Measurements from ENCODE around the gene HERC4. TPM values are rescaled to one million over a fixed set of nuclear protein-coding genes. Genes with fewer than 3 reads are reported as not detected.

Gene HERC4
- total RNA-seq, 1 donor from 2014 or later: 41.6 TPM

DNA sequence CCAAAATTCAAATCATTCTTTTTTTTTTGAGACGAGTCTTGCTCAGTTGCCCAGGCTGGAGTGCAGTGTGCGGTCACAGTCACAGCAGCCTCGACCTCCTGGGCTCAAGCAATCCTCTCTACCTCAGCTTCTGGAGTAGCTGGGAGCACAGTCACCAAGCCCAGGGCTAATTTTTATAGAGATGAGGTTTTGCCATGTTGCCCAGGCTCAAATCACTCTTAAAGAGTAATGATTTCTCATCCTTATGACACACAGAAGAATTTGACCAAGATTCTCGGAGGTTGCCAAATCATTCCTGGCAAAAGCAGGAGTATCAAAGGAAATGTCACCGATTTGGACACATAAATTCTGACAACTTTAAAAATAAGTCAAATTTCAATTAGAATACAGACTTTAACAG lies 151.5 kb downstream of the HERC4 start:
- Mint-ChIP-seq H3K9me3 (ENCODE audit: low read depth) (no peaks in the 10 kb centered on the region), H3K27ac (ENCODE audit: unreplicated experiment) (no peak overlapping the region), H3K4me3 (ENCODE audit: unreplicated experiment) (no peak overlapping the region), H3K36me3 (ENCODE audit: low read depth) (peaks cover 14% of the 10 kb centered on the region), H3K27me3 (ENCODE audit: low read depth) (no peaks in the 10 kb centered on the region), H3K4me1 (ENCODE audit: low read depth) (peaks cover 5% of the 10 kb centered on the region)
- TF ChIP-seq, protein P1, sequence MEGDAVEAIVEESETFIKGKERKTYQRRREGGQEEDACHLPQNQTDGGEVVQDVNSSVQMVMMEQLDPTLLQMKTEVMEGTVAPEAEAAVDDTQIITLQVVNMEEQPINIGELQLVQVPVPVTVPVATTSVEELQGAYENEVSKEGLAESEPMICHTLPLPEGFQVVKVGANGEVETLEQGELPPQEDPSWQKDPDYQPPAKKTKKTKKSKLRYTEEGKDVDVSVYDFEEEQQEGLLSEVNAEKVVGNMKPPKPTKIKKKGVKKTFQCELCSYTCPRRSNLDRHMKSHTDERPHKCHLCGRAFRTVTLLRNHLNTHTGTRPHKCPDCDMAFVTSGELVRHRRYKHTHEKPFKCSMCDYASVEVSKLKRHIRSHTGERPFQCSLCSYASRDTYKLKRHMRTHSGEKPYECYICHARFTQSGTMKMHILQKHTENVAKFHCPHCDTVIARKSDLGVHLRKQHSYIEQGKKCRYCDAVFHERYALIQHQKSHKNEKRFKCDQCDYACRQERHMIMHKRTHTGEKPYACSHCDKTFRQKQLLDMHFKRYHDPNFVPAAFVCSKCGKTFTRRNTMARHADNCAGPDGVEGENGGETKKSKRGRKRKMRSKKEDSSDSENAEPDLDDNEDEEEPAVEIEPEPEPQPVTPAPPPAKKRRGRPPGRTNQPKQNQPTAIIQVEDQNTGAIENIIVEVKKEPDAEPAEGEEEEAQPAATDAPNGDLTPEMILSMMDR (IDR thresholded peaks at IDR 0.05): no peak
- no peak for DNase-seq (ENCODE audit: low spot score)

DNA sequence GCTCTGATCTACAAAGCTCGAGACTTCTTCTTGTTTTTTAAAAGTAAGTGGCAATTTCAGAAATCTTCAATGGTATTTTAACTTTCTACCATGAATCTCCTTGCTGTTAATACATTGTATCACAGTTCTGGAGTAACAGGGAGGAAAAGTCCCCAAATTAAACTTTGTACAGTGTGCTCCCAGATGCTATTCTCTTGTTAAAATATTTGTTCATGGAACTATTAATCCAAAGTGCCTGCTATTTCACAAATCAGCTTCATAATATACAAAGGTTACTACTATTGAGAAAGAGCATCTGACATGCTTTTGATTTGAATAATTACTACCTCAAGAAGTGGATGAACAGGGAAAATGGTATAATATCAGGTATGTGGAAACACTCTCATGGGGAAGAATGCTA lies 154.0 kb downstream of the HERC4 start:
- no peak overlapping the region for H3K27ac Mint-ChIP-seq (ENCODE audit: unreplicated experiment)
- peaks cover 11% of the 10 kb centered on the region for H3K36me3 Mint-ChIP-seq (ENCODE audit: low read depth)
- H3K27me3 Mint-ChIP-seq (ENCODE audit: low read depth): no peaks in the 10 kb centered on the region
- no peaks in the 10 kb centered on the region for H3K9me3 Mint-ChIP-seq (ENCODE audit: low read depth)
- TF ChIP-seq, protein P1 (IDR thresholded peaks at IDR 0.05): no peak
- DNase-seq (ENCODE audit: low spot score): no peak
- H3K4me3 Mint-ChIP-seq (ENCODE audit: unreplicated experiment): no peak overlapping the region
- no peaks in the 10 kb centered on the region for H3K4me1 Mint-ChIP-seq (ENCODE audit: low read depth)

DNA sequence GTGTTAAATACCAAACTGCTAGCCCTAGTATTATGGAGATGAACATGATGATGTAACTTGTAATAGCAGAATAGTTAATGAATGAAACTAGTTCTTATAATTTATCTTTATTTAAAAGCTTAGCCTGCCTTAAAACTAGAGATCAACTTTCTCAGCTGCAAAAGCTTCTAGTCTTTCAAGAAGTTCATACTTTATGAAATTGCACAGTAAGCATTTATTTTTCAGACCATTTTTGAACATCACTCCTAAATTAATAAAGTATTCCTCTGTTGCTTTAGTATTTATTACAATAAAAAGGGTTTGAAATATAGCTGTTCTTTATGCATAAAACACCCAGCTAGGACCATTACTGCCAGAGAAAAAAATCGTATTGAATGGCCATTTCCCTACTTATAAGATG lies 157.4 kb downstream of the HERC4 start:
- Mint-ChIP-seq H3K4me1 (ENCODE audit: low read depth) (peaks cover 6% of the 10 kb centered on the region), H3K36me3 (ENCODE audit: low read depth) (peaks cover 16% of the 10 kb centered on the region), H3K9me3 (ENCODE audit: low read depth) (no peaks in the 10 kb centered on the region), H3K27me3 (ENCODE audit: low read depth) (no peaks in the 10 kb centered on the region), H3K27ac (ENCODE audit: unreplicated experiment) (no peak overlapping the region), H3K4me3 (ENCODE audit: unreplicated experiment) (no peak overlapping the region)
- DNase-seq (ENCODE audit: low spot score): no peak
- TF ChIP-seq, protein P1 (IDR thresholded peaks at IDR 0.05): no peak

DNA sequence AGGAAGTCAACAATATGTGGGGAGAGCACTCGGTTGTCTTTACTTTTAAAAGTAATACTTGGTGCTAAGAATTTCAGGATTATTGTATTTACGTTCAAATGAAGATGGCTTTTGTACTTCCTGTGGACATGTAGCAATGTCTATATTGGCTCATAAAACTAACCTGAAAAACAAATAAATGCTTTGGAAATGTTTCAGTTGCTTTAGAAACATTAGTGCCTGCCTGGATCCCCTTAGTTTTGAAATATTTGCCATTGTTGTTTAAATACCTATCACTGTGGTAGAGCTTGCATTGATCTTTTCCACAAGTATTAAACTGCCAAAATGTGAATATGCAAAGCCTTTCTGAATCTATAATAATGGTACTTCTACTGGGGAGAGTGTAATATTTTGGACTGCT lies 157.9 kb downstream of the HERC4 start:
- no peak overlapping the region for H3K27ac Mint-ChIP-seq (ENCODE audit: unreplicated experiment)

DNA sequence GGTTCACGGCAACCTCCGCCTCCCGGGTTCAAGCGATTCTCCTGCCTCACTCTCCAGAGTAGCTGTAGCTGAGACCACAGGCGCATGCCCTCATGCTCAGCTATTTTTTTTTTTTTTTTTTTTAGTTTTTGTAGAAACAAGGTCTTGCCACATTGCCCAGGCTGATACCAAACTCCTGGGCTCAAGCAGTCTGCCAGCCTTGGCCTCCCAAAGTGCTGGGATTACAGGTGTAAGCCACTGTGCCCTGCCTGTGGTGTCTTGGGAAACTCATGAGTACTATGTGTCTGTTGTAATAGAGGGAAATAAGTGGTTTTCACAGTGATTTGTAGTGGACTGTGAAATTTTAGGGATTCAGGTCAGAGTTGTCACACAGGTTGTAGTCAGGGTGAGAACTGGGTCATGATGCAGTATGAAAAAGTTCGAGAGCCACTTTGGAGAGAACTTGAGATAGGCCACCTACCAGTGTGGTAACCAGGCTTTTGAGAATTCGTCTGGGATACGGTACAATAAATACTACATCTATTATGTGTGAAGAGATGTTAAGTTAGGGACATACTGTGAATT lies 160.2 kb downstream of the HERC4 start:
- H3K9me3 Mint-ChIP-seq (ENCODE audit: low read depth): no peaks in the 10 kb centered on the region
- no peaks in the 10 kb centered on the region for H3K27me3 Mint-ChIP-seq (ENCODE audit: low read depth)
- H3K27ac Mint-ChIP-seq (ENCODE audit: unreplicated experiment): no peak overlapping the region
- TF ChIP-seq, protein P1 (IDR thresholded peaks at IDR 0.05): no peak
- DNase-seq (ENCODE audit: low spot score): no peak
- H3K36me3 Mint-ChIP-seq (ENCODE audit: low read depth): peaks cover 24% of the 10 kb centered on the region
- H3K4me3 Mint-ChIP-seq (ENCODE audit: unreplicated experiment): no peak overlapping the region
- H3K4me1 Mint-ChIP-seq (ENCODE audit: low read depth): peaks cover 14% of the 10 kb centered on the region

More for the DNA sequence above, 157.9 kb downstream of the HERC4 start:
- no peak for DNase-seq (ENCODE audit: low spot score)
- no peaks in the 10 kb centered on the region for H3K9me3 Mint-ChIP-seq (ENCODE audit: low read depth)
- peaks cover 11% of the 10 kb centered on the region for H3K4me1 Mint-ChIP-seq (ENCODE audit: low read depth)
- peaks cover 19% of the 10 kb centered on the region for H3K36me3 Mint-ChIP-seq (ENCODE audit: low read depth)
- no peaks in the 10 kb centered on the region for H3K27me3 Mint-ChIP-seq (ENCODE audit: low read depth)
- TF ChIP-seq, protein P1 (IDR thresholded peaks at IDR 0.05): no peak
- H3K4me3 Mint-ChIP-seq (ENCODE audit: unreplicated experiment): no peak overlapping the region

Data from chondrocyte (in vitro differentiated cells).